Stimulated activated CD8-positive, alpha-beta memory T cell treated with anti-CD3 and anti-CD28 coated beads, Interleukin-7, amount 100 ng/mL, for 1 hour (primary cell): ENCODE results near the gene HBD.

ENCODE experiments used
- DNase-seq, 2 donors: peaks; one replicate each; pipeline ENCODE4 v3.0.0-alpha.2; 2020; ENCODE audit warnings: low read depth in 2 of 2

Gene HBD

GRCh38 chr11:5188201-5188600, 46.1 kb downstream of the HBD start:
- no peak for DNase-seq
